ENCODE measurements around the gene ABCA8. TPM values are rescaled to one million over a fixed set of nuclear protein-coding genes. Genes with fewer than 3 reads are reported as not detected.

Gene ABCA8
- total and polyA plus RNA-seq, 4 donors = 2.7 to 187 (median 7.8) TPM

DNA sequence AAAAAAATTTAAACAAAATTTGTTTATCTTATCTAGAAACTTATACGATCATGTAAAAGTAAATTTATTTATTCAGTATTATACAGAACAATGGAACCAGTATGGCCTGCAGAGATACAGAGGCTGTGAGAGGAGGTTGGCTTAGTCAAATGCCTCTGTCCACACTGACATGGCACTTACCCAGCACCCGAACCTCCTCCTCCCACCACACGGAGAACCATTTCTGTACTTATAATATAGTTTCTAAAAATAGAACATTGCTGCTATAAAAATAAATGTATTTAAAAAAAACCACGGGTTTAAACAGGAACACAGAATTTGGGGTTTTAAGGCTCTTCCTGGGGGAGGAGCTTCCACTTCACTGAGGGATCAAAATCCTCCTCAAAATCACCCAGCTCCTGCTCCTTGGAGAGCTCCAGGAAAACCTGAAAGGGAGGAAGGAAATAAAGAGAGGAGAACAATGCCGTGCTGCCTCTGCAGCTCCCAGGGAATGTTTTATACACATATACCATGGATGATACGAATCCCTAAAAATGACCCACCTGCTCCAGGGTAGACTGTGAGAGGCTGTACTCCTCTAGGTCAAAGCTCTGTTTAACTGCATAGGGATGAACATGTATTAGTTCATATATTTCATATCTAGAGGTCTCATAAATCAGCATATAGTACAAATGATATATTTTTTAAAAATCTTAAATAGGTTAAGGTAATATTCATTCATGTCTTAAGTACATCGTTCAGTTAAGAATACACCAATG lies 87.3 kb downstream of the ABCA8 start:
- peaks cover 0 to 28% (median 4%) of the 10 kb centered on the region in 4 donors for H3K36me3 ChIP-seq (ENCODE audit: control insufficient read depth in 4 of 4, insufficient read depth in 4 of 4, low read length in 4 of 4)
- TF ChIP-seq, protein P1, sequence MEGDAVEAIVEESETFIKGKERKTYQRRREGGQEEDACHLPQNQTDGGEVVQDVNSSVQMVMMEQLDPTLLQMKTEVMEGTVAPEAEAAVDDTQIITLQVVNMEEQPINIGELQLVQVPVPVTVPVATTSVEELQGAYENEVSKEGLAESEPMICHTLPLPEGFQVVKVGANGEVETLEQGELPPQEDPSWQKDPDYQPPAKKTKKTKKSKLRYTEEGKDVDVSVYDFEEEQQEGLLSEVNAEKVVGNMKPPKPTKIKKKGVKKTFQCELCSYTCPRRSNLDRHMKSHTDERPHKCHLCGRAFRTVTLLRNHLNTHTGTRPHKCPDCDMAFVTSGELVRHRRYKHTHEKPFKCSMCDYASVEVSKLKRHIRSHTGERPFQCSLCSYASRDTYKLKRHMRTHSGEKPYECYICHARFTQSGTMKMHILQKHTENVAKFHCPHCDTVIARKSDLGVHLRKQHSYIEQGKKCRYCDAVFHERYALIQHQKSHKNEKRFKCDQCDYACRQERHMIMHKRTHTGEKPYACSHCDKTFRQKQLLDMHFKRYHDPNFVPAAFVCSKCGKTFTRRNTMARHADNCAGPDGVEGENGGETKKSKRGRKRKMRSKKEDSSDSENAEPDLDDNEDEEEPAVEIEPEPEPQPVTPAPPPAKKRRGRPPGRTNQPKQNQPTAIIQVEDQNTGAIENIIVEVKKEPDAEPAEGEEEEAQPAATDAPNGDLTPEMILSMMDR (IDR thresholded peaks at IDR 0.05; ENCODE audit: control extremely low read depth, extremely low read depth) = no peak
- WGBS, 2 donors = 44 to 49% methylated on average over 7 of the region's 7 CpGs

DNA sequence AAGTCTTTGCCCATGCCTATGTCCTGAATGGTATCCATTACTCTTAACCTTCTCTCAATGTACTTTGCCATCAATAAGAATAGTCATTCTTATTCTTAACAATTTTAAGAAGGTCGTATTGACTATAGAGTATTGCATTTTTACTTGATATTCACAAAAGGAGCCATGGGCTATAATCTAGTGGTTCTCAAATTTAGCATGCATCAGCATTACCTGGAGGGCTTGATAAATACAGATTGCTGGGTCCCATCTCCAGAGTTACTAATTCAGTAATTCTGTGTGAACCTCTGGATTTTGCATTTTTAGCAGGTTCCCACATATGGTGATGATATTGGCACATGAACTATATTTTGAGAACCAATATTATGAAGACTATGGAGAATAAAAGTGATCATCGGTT lies 89.6 kb downstream of the ABCA8 start:
- WGBS, 2 donors = 92 to 95% methylated on average over 2 of the region's 2 CpGs
- peaks cover 0 to 17% (median 4%) of the 10 kb centered on the region in 5 donors for H3K4me1 ChIP-seq (ENCODE audit: control insufficient read depth in 5 of 5, insufficient read depth in 5 of 5, low read length in 5 of 5)
- no peaks in the 10 kb centered on the region for H3K9me3 ChIP-seq (ENCODE audit: control insufficient read depth in 4 of 4, insufficient read depth in 3 of 4, low read length in 3 of 4)
- H3K36me3 ChIP-seq (ENCODE audit: control insufficient read depth in 4 of 4, insufficient read depth in 4 of 4, low read length in 4 of 4) = peaks cover 0 to 15% (median under 1%) of the 10 kb centered on the region in 4 donors
- H3K4me3 ChIP-seq = no peak overlapping the region
- TF ChIP-seq, protein P1 (IDR thresholded peaks at IDR 0.05; ENCODE audit: control extremely low read depth, extremely low read depth) = no peak
- H3K9ac ChIP-seq (ENCODE audit: insufficient read depth in 1 of 2, low read length in 2 of 2) = no peak overlapping the region
- no peak for ATAC-seq (ENCODE audit: insufficient read depth, low FRiP score)
- no peak overlapping the region for H3K27ac ChIP-seq (ENCODE audit: low read depth in 1 of 2, low read length in 1 of 2)
- no peak for DNase-seq
- no peaks in the 10 kb centered on the region for H3K27me3 ChIP-seq (ENCODE audit: control insufficient read depth in 3 of 3, insufficient read depth in 3 of 3, low read length in 2 of 3)

More for the DNA sequence above, 87.3 kb downstream of the ABCA8 start:
- ATAC-seq (ENCODE audit: insufficient read depth, low FRiP score) (no peak), DNase-seq (no peak)
- Histone ChIP-seq H3K27ac (ENCODE audit: low read depth in 1 of 2, low read length in 1 of 2) (no peak overlapping the region), H3K4me3 (no peak overlapping the region), H3K27me3 (ENCODE audit: control insufficient read depth in 3 of 3, insufficient read depth in 3 of 3, low read length in 2 of 3) (no peaks in the 10 kb centered on the region), H3K9me3 (ENCODE audit: control insufficient read depth in 4 of 4, insufficient read depth in 3 of 4, low read length in 3 of 4) (peaks cover 0 to under 1% (median 0%) of the 10 kb centered on the region in 4 donors), H3K4me1 (ENCODE audit: control insufficient read depth in 5 of 5, insufficient read depth in 5 of 5, low read length in 5 of 5) (peaks cover 0 to 8% (median 0%) of the 10 kb centered on the region in 5 donors), H3K9ac (ENCODE audit: insufficient read depth in 1 of 2, low read length in 2 of 2) (no peak overlapping the region)

DNA sequence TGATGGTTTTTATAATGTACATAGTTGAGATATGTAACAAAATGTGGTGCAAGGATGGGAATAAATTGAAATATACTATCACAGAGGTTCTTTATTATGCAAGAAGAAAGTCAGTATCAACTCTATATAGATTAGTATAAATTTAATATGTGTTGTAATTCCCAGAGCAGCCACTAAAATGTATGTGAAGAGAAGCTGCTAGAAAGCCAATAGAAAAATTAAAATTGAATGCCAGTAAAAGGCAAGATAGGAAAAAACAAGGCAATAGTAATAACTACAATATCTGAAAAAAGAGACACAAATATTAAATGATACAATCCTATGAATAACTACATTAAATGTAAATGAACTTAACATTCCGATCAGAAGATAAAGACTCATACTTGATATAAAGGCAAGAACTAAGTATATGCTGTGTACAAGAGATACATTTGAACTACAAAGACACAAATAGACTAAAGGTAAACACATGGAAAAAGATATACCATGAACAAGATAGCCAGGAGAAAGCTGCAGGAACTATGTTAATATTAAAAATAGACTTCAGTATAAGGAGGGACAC lies 92.0 kb downstream of the ABCA8 start:
- TF ChIP-seq, protein P1 (IDR thresholded peaks at IDR 0.05; ENCODE audit: control extremely low read depth, extremely low read depth) = no peak
- no peak overlapping the region for H3K9ac ChIP-seq (ENCODE audit: insufficient read depth in 1 of 2, low read length in 2 of 2)
- H3K4me1 ChIP-seq (ENCODE audit: control insufficient read depth in 5 of 5, insufficient read depth in 5 of 5, low read length in 5 of 5) = peaks cover 0 to 17% (median 0%) of the 10 kb centered on the region in 5 donors
- no peaks in the 10 kb centered on the region for H3K27me3 ChIP-seq (ENCODE audit: control insufficient read depth in 3 of 3, insufficient read depth in 3 of 3, low read length in 2 of 3)
- no peak overlapping the region for H3K27ac ChIP-seq (ENCODE audit: low read depth in 1 of 2, low read length in 1 of 2)
- no peak overlapping the region for H3K4me3 ChIP-seq
- H3K36me3 ChIP-seq (ENCODE audit: control insufficient read depth in 4 of 4, insufficient read depth in 4 of 4, low read length in 4 of 4) = no peaks in the 10 kb centered on the region
- H3K9me3 ChIP-seq (ENCODE audit: control insufficient read depth in 4 of 4, insufficient read depth in 3 of 4, low read length in 3 of 4) = peaks cover 0 to 6% (median 0%) of the 10 kb centered on the region in 4 donors
- ATAC-seq (ENCODE audit: insufficient read depth, low FRiP score) (no peak), DNase-seq (no peak)
- WGBS, 2 donors = 97 to 98% methylated on average over 1 of the region's 1 CpG
